Glutamatergic neuron (in vitro differentiated cells): Measurements from ENCODE around the gene C1orf174. TPM values are rescaled to one million over a fixed set of nuclear protein-coding genes. Genes with fewer than 3 reads are reported as not detected.

Experiments used
- DNase-seq: peaks from one replicate; pipeline ENCODE4 v3.0.0; 2022
- H3K27ac Mint-ChIP-seq: one replicate; pipeline ENCODE4 v1.8.0; 2020; ENCODE audit warnings: mild to moderate bottlenecking, mixed read lengths, inconsistent platforms; ENCODE audit not compliant: unreplicated experiment
- H3K27me3 Mint-ChIP-seq: one replicate; pipeline ENCODE4 v1.8.0; 2020; ENCODE audit warnings: mild to moderate bottlenecking, moderate library complexity, mixed read lengths, inconsistent platforms; ENCODE audit not compliant: unreplicated experiment
- H3K36me3 Mint-ChIP-seq: one replicate; pipeline ENCODE4 v1.8.0; 2020; ENCODE audit warnings: mild to moderate bottlenecking, mixed read lengths, inconsistent platforms; ENCODE audit not compliant: unreplicated experiment
- H3K4me1 Mint-ChIP-seq: one replicate; pipeline ENCODE4 v1.8.0; 2020; ENCODE audit warnings: mild to moderate bottlenecking, low read depth, mixed read lengths, inconsistent platforms; ENCODE audit not compliant: unreplicated experiment
- H3K4me3 Mint-ChIP-seq: one replicate; pipeline ENCODE4 v1.8.0; 2020; ENCODE audit warnings: mild to moderate bottlenecking, mixed read lengths, inconsistent platforms; ENCODE audit not compliant: unreplicated experiment
- H3K9me3 Mint-ChIP-seq: one replicate; pipeline ENCODE4 v1.8.0; 2020; ENCODE audit warnings: mild to moderate bottlenecking, moderate library complexity, mixed read lengths, inconsistent platforms; ENCODE audit not compliant: unreplicated experiment
- CTCF ChIP-seq: fragments of 200-600 bp; sonication (generic); IDR thresholded peaks from one replicate; pipeline ENCODE4 v1.5.0; 2021; ENCODE audit not compliant: partially characterized antibody, unreplicated experiment
- total RNA-seq: library from RNA; stranded (reverse); fragmentation: NEBNext Ultra II Directional; extraction: Animal tissue kit (Norgen Biotek cat#: 25700); gene quantifications from one replicate; pipeline ENCODE4 v1.2.1, GENCODE V29; 2021; ENCODE audit not compliant: unreplicated experiment

The C1orf174 gene
- total RNA-seq, 1 donor from 2014 or later, result 16.9 TPM

GRCh38 chr1:3911981-3912808 lies 12.1 kb upstream of the C1orf174 start:
- H3K27me3 Mint-ChIP-seq, result peaks cover 3% of the 10 kb centered on the region
- peaks cover 4% of the 10 kb centered on the region for H3K9me3 Mint-ChIP-seq
- no peak overlapping the region for H3K27ac Mint-ChIP-seq

GRCh38 chr1:3910857-3911845 lies 11.1 kb upstream of the C1orf174 start:
- Mint-ChIP-seq H3K9me3 (peaks cover 4% of the 10 kb centered on the region), H3K4me3 (no peak overlapping the region), H3K27me3 (peaks cover 3% of the 10 kb centered on the region), H3K36me3 (no peaks in the 10 kb centered on the region), H3K4me1 (peaks cover 4% of the 10 kb centered on the region), H3K27ac (no peak overlapping the region)
- peak; percentile 86 for DNase-seq
- TF ChIP-seq CTCF, result peak; percentile 80

More at GRCh38 chr1:3911981-3912808, 12.1 kb upstream of the C1orf174 start:
- no peaks in the 10 kb centered on the region for H3K36me3 Mint-ChIP-seq
- DNase-seq, result no peak
- TF ChIP-seq CTCF, result no peak
- peaks cover 1% of the 10 kb centered on the region for H3K4me1 Mint-ChIP-seq
- no peak overlapping the region for H3K4me3 Mint-ChIP-seq

- H3K4me3 Mint-ChIP-seq, result no peak overlapping the region
- no peak for TF ChIP-seq CTCF
- no peaks in the 10 kb centered on the region for H3K36me3 Mint-ChIP-seq
- H3K9me3 Mint-ChIP-seq, result peaks cover 4% of the 10 kb centered on the region
- DNase-seq, result peak; percentile 15
- H3K4me1 Mint-ChIP-seq, result peaks cover 4% of the 10 kb centered on the region
- no peak overlapping the region for H3K27ac Mint-ChIP-seq
- H3K27me3 Mint-ChIP-seq, result peaks cover 3% of the 10 kb centered on the region
Measured at GRCh38 chr1:3910049-3910731, 10.1 kb upstream of the C1orf174 start.

- Mint-ChIP-seq H3K4me1 (peaks cover 6% of the 10 kb centered on the region), H3K27me3 (peaks cover 3% of the 10 kb centered on the region), H3K4me3 (no peak overlapping the region), H3K27ac (no peak overlapping the region), H3K36me3 (no peaks in the 10 kb centered on the region), H3K9me3 (peaks cover 4% of the 10 kb centered on the region)
- DNase-seq, result no peak
- no peak for TF ChIP-seq CTCF
Measured at GRCh38 chr1:3909615-3910014, 9.5 kb upstream of the C1orf174 start.
